Mucosa of descending colon (tissue), 3 donors: ENCODE results near the gene IL33. TPM values are rescaled to one million over a fixed set of nuclear protein-coding genes. Genes with fewer than 3 reads are reported as not detected.
"Not testable (repeated sequence)": the region's sequence is repeated elsewhere in the genome, so short reads cannot be mapped to it uniquely, and the experiment has no call there.

Experiments used
- ATAC-seq: fragments of 200-7000 bp; cut with Tn5 transposase; one replicate; pipeline ENCODE4 v1.9.1; 2020; ENCODE audit warnings: mild to moderate bottlenecking, moderate library complexity
- DNase-seq, 3 donors: peaks; one replicate each; pipeline ENCODE4 v3.0.0-alpha.2; 2020
- H3K36me3 ChIP-seq: fragments of 200-600 bp; one replicate; pipeline ENCODE4 v1.8.0; 2021; ENCODE audit warnings: low read depth, mild to moderate bottlenecking
- H3K4me1 ChIP-seq: fragments of 200-600 bp; one replicate; pipeline ENCODE4 v1.8.0; 2021; ENCODE audit warnings: low read depth, mild to moderate bottlenecking
- H3K4me3 ChIP-seq: fragments of 200-600 bp; one replicate; pipeline ENCODE4 v1.8.0; 2021; ENCODE audit warnings: mild to moderate bottlenecking
- H3K9me3 ChIP-seq: fragments of 200-600 bp; one replicate; pipeline ENCODE4 v1.8.0; 2021; ENCODE audit warnings: mild to moderate bottlenecking
- CTCF ChIP-seq: fragments of 200-600 bp; IDR thresholded peaks from one replicate; pipeline ENCODE4 v1.8.0; 2022; ENCODE audit warnings: antibody characterized with exemption, mild to moderate bottlenecking
- intact Hi-C, 2 donors: fragments of 100-400 bp; cut with DNase I in 1 of 2; cut with micrococcal nuclease in 1 of 2; formaldehyde crosslinking; loops; one replicate each; pipeline versions ENCODE4 v1.11.0 to v1.11.1; 2022; cut with DNase I, micrococcal nuclease
- long read RNA-seq, 2 donors: library from polyadenylated mRNA; unstranded; transcript quantifications; one replicate each; pipeline ENCODE4 v2.0.0, GENCODE V29; 2019 to 2021
- total RNA-seq, 3 donors: library from RNA; stranded (reverse); fragmentation: NEBNext Ultra II Directional in 2 of 3; extraction: Animal tissue kit (Norgen Biotek cat#: 25700) in 2 of 3; gene quantifications; one replicate each; pipeline versions ENCODE4 v1.2.1 to v1.2.4, GENCODE V29; 2021 to 2023
- donor health status: DM: no; HTN: no; CAD: no; lungs with moderate emphysema.
- donor health status: DM: no; HTN: no; CAD: no.
- donor health status: DM: no; HTN: yes; CAD: no.

IL33 gene
- 10 to 100 TPM in 2 of 3 donors, 1 to 10 TPM in 1; 7.3 to 25.1 (median 16.2) TPM for total RNA-seq
- long read RNA-seq, donor 1, partial matches to known transcripts: 0 of 10 reads
- long read RNA-seq, donor 1, other reads (novel, unspliced or antisense): 9 of 10 reads
- long read RNA-seq, donor 2: 0 reads

- no peak for TF ChIP-seq CTCF
- Histone ChIP-seq H3K4me3 (no peak within 1 kb of the TSS), H3K36me3 (no peaks in the 10 kb centered on the region), H3K9me3 (peaks cover under 1% of the 10 kb centered on the region), H3K4me1 (no peaks in the 10 kb centered on the region)
- ATAC-seq (peak; percentile 64), DNase-seq (peak in 1 of 3 donors; percentile 42)
- intact Hi-C loops: no loop called here
Measured at GRCh38 chr9:6215562-6215961, at the start of gene IL33. IL33 (plus strand) TSS chr9:6215807; CDS start chr9:6241695, 25,888 bp downstream.

- Histone ChIP-seq H3K9me3 (peaks cover 17% of the 10 kb centered on the region), H3K4me1 (no peaks in the 10 kb centered on the region), H3K4me3 (no peak overlapping the region), H3K36me3 (no peaks in the 10 kb centered on the region)
- ATAC-seq (no peak), DNase-seq (no peak)
- intact Hi-C loops: no loop called here
- no peak for TF ChIP-seq CTCF
Measured at GRCh38 chr9:6171667-6172066, 43.9 kb upstream of the IL33 start.

- no peaks in the 10 kb centered on the region for H3K36me3 ChIP-seq
- no peak overlapping the region for H3K4me3 ChIP-seq
- no peak for ATAC-seq
- DNase-seq: no peak
- no peak for TF ChIP-seq CTCF
- intact Hi-C loops: no loop called here
- H3K4me1 ChIP-seq: no peaks in the 10 kb centered on the region
- peaks cover 17% of the 10 kb centered on the region for H3K9me3 ChIP-seq
Measured at GRCh38 chr9:6173914-6174313, 41.7 kb upstream of the IL33 start.

GRCh38 chr9:6182549-6183226 lies 32.9 kb upstream of the IL33 start:
- DNase-seq, ATAC-seq, H3K36me3 ChIP-seq, H3K9me3 ChIP-seq, H3K4me3 ChIP-seq, intact Hi-C loops, H3K4me1 ChIP-seq: not testable (repeated sequence)

GRCh38 chr9:6183227-6183551 lies 32.4 kb upstream of the IL33 start:
- no peaks in the 10 kb centered on the region for H3K36me3 ChIP-seq
- intact Hi-C loops: no loop called here
- TF ChIP-seq CTCF: no peak
- H3K4me1 ChIP-seq: no peaks in the 10 kb centered on the region
- H3K4me3 ChIP-seq: no peak overlapping the region
- DNase-seq: no peak
- no peak for ATAC-seq
- H3K9me3 ChIP-seq: no peaks in the 10 kb centered on the region

- Histone ChIP-seq H3K4me1 (no peaks in the 10 kb centered on the region), H3K9me3 (no peaks in the 10 kb centered on the region), H3K4me3 (no peak overlapping the region), H3K36me3 (no peaks in the 10 kb centered on the region)
- ATAC-seq (no peak), DNase-seq (no peak)
- no peak for TF ChIP-seq CTCF
- intact Hi-C loops: no loop called here
Measured at GRCh38 chr9:6183627-6184026, 32.0 kb upstream of the IL33 start.
